ENCODE measurements around the gene OR1Q1. TPM values are rescaled to one million over a fixed set of nuclear protein-coding genes. Genes with fewer than 3 reads are reported as not detected.

OR1Q1 gene
- total and polyA plus RNA-seq, 2 of the 8 experiments (the other 6 are each of a cell fraction or from before 2014, with no cell fraction given): not detected

- H3K9me3 ChIP-seq (ENCODE audit: insufficient read depth in 2 of 2, low read depth in 1 of 2, low read length in 1 of 2): peaks cover 50 to 68% of the 10 kb centered on the region in 2 experiments
- H4K91ac ChIP-seq (replicated peaks; ENCODE audit: insufficient read length, low read length): no peak overlapping the region
- no peak overlapping the region for H3K23ac ChIP-seq (ENCODE audit: insufficient read length)
- H2BK12ac ChIP-seq (ENCODE audit: low read depth, low read length): no peak overlapping the region
- H3K27me3 ChIP-seq (replicated peaks in 1 of 4; ENCODE audit: control insufficient read depth in 3 of 4, extremely low read depth in 1 of 4, insufficient read depth in 3 of 4, low read length in 3 of 4): no peaks in the 10 kb centered on the region
- ChIA-PET CTCF (ENCODE audit: partially characterized antibody) (no interaction called here), POLR2A (ENCODE audit: partially characterized antibody) (no interaction called here)
- H3K36me3 ChIP-seq (ENCODE audit: control insufficient read depth in 2 of 4, insufficient read depth in 4 of 4, low read length in 3 of 4): peaks cover 0 to 3% (median 0%) of the 10 kb centered on the region in 4 experiments; a peak in 1 of 8 replicates
- FAIRE-seq (no peak), DNase-seq (ENCODE audit: low read depth in 1 of 2, low spot score in 2 of 2) (no peak)
- H2BK15ac ChIP-seq (ENCODE audit: low read length): no peak overlapping the region
- H3K4me3 ChIP-seq (ENCODE audit: extremely low read depth in 1 of 4, insufficient read depth in 2 of 4, low read depth in 3 of 4, low read length in 4 of 4): no peak overlapping the region
- H3K4ac ChIP-seq (replicated peaks; ENCODE audit: insufficient read length, low read depth, low read length): no peak overlapping the region
- no peak overlapping the region for H3K18ac ChIP-seq (ENCODE audit: extremely low read depth, low read length)
- no peak for TF ChIP-seq POLR2A (IDR thresholded peaks at IDR 0.05; ENCODE audit: control extremely low read depth in 1 of 2, low read depth in 2 of 2, low read length in 2 of 2)
- no peak for TF ChIP-seq POU5F1 (IDR thresholded peaks at IDR 0.05; ENCODE audit: low read depth, low read length)
- H3K79me2 ChIP-seq (ENCODE audit: control insufficient read depth in 1 of 2, insufficient read depth in 2 of 2, low read length in 2 of 2): no peaks in the 10 kb centered on the region
- H4K8ac ChIP-seq (ENCODE audit: extremely low read depth, insufficient read depth, low read length): no peak overlapping the region
- no peaks in the 10 kb centered on the region for H4K20me1 ChIP-seq (replicated peaks in 1 of 2; ENCODE audit: control insufficient read depth in 1 of 2, insufficient read depth in 2 of 2, low read length in 2 of 2)
- no peak overlapping the region for H4K5ac ChIP-seq (ENCODE audit: insufficient read length, low read depth, low read length)
- H3K4me1 ChIP-seq (replicated peaks in 1 of 4; ENCODE audit: control insufficient read depth in 3 of 4, insufficient read depth in 4 of 4, low read length in 3 of 4): no peaks in the 10 kb centered on the region
- H3K79me1 ChIP-seq (ENCODE audit: low read depth, low read length): no peaks in the 10 kb centered on the region
- no peak overlapping the region for H3K9ac ChIP-seq (replicated peaks in 1 of 4; ENCODE audit: extremely low read depth in 1 of 4, low read depth in 3 of 4, low read length in 3 of 4)
- H3K4me2 ChIP-seq (ENCODE audit: insufficient read depth in 1 of 2, low read depth in 2 of 2, low read length in 2 of 2): no peak overlapping the region
- no peak overlapping the region for H2AFZ ChIP-seq (ENCODE audit: low read length)
- no peak overlapping the region for H2BK5ac ChIP-seq (ENCODE audit: low read depth, low read length)
- 45% methylated on average over 1 of the region's 1 CpG; no CpG with 5 or more reads in 1 of the 2 experiments for WGBS, 2 experiments (ENCODE audit: extremely low coverage in 1 of 2, insufficient coverage in 1 of 2, insufficient read length in 1 of 2, insufficient replicate concordance in 2 of 2, low coverage in 1 of 2, low lambda C conversion rate in 2 of 2, missing lambda C conversion rate in 1 of 2)
- no peak overlapping the region for H2AK5ac ChIP-seq (ENCODE audit: low read depth, low read length)
- H3K23me2 ChIP-seq (ENCODE audit: low read depth, low read length): no peaks in the 10 kb centered on the region
- no peak overlapping the region for H2BK20ac ChIP-seq (ENCODE audit: low read length)
- no peak overlapping the region for H3K14ac ChIP-seq (ENCODE audit: insufficient read length)
- H3K56ac ChIP-seq (replicated peaks; ENCODE audit: insufficient read length, low read depth, low read length): no peak overlapping the region
- no peak overlapping the region for H2BK120ac ChIP-seq (replicated peaks; ENCODE audit: low read depth, low read length)
- no peak overlapping the region for H3K27ac ChIP-seq (ENCODE audit: low read depth, low read length)
Measured at GRCh38 chr9:122605691-122606090, 8.8 kb upstream of the OR1Q1 start.
